ENCODE results near the gene SFXN5. TPM values are rescaled to one million over a fixed set of nuclear protein-coding genes. Genes with fewer than 3 reads are reported as not detected.

The SFXN5 gene
- total RNA-seq, 1 donor from 2014 or later = 14.9 TPM

DNA sequence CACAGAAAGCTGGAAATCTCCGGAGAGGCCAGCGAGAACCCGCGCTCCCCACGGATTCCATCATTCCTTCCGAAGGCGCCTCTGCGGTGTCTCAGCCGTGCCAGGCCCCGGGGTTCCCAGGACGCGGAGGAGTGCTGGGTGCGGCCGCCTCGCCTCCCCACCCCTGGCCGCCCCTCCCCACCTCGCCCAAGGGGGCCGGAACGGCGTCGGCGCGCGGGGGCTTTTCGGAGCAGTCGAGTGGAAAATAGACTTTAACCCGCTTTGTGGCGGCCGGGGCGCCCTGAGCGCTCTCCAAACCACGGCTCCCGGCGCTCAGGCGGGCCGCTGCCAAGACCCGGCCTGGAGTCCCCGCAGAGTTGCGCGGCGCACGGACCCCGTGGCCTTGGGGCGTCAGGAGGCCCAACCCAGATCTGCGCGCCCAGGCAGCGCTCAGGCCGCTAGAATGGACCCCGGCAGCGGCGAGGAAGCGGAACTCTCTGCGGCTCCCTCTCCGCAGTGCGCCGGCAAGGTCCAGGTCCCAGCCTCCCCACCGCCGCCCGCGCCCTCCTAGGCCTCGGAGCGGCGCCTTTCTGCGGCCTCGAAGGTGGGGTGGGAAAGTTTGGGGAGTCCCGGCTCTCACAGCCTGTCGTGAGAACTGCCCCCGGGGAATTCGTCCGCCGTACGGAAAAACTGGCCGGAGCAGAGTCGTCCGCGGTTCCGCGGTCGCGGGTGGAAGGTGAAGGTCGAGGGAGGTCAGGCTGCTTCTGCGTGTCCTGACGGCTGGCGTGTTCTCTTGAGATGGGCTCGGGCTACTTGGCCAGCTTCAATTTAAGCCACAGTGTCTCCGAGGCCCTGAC, 155.4 kb downstream of the SFXN5 start:
- Histone ChIP-seq H3K79me2 (ENCODE audit: insufficient read depth, low read length) (no peaks in the 10 kb centered on the region), H3K4me1 (ENCODE audit: insufficient read depth, low read length) (peaks cover 9% of the 10 kb centered on the region), H3K9me3 (ENCODE audit: insufficient read depth, low read depth, low read length) (no peaks in the 10 kb centered on the region), H3K4me2 (ENCODE audit: low read length) (peak overlapping the region; percentile 70), H3K36me3 (ENCODE audit: insufficient read depth, low read length) (no peaks in the 10 kb centered on the region), H4K20me1 (ENCODE audit: insufficient read depth, low read length) (peaks cover 38% of the 10 kb centered on the region), H3K4me3 (ENCODE audit: insufficient read depth, low read depth, low read length) (no peak overlapping the region), H2AFZ (ENCODE audit: low read depth, low read length) (peak overlapping the region; percentile 30), H3K27me3 (ENCODE audit: insufficient read depth, low read length) (peaks cover 94% of the 10 kb centered on the region), H3K27ac (ENCODE audit: low read depth, low read length) (no peak overlapping the region), H3K9ac (ENCODE audit: low read length) (no peak overlapping the region)
- H3K36me3 Mint-ChIP-seq (ENCODE audit: low read depth, unreplicated experiment) = no peaks in the 10 kb centered on the region
- H3K27ac Mint-ChIP-seq (ENCODE audit: unreplicated experiment) = no peak overlapping the region
- H3K4me3 Mint-ChIP-seq (ENCODE audit: unreplicated experiment) = no peak overlapping the region
- peaks cover 9% of the 10 kb centered on the region for H3K9me3 Mint-ChIP-seq (ENCODE audit: unreplicated experiment)
- no peaks in the 10 kb centered on the region for H3K4me1 Mint-ChIP-seq (ENCODE audit: low read depth, unreplicated experiment)
- H3K27me3 Mint-ChIP-seq (ENCODE audit: low read depth, unreplicated experiment) = peaks cover 72% of the 10 kb centered on the region
- DNase-seq (ENCODE audit: low read depth) (no peak), FAIRE-seq (no peak)
- no peak for TF ChIP-seq EZH2 (IDR thresholded peaks at IDR 0.05; ENCODE audit: insufficient read depth, low read length)
- TF ChIP-seq, protein P1, sequence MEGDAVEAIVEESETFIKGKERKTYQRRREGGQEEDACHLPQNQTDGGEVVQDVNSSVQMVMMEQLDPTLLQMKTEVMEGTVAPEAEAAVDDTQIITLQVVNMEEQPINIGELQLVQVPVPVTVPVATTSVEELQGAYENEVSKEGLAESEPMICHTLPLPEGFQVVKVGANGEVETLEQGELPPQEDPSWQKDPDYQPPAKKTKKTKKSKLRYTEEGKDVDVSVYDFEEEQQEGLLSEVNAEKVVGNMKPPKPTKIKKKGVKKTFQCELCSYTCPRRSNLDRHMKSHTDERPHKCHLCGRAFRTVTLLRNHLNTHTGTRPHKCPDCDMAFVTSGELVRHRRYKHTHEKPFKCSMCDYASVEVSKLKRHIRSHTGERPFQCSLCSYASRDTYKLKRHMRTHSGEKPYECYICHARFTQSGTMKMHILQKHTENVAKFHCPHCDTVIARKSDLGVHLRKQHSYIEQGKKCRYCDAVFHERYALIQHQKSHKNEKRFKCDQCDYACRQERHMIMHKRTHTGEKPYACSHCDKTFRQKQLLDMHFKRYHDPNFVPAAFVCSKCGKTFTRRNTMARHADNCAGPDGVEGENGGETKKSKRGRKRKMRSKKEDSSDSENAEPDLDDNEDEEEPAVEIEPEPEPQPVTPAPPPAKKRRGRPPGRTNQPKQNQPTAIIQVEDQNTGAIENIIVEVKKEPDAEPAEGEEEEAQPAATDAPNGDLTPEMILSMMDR (IDR thresholded peaks at IDR 0.05; ENCODE audit: insufficient read depth, low read depth, low read length) = no peak

DNA sequence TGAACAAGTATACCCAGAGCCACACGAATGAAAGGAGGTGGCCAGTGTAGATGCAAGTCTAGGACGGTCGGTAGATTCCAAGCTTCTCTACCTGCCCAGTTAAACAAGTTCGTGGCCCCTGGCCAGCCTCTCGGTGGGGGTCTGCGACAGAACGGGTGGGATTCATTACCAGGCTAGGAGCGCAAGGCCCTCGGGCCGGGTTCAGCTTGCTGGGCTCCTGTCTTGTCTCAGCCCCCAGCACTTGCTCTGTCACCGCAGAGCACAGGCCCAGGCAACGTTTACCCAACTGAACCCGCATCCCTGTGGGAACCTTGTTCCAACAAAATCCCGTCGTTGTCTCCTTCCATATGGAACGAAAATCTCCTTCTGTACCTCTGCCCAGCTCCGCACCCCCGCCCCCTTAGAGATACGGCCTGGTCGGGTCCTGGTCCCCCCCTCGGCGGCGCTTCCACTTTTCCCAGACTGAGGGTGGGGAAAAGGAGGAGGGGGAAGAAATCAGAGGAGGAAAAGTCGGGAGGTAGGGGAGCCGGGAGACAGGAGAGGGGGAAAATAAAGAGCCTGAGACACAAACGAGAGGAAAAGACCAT, 156.1 kb downstream of the SFXN5 start:
- Mint-ChIP-seq H3K27me3 (ENCODE audit: low read depth, unreplicated experiment) (peaks cover 71% of the 10 kb centered on the region), H3K9me3 (ENCODE audit: unreplicated experiment) (peaks cover 9% of the 10 kb centered on the region), H3K27ac (ENCODE audit: unreplicated experiment) (no peak overlapping the region), H3K4me1 (ENCODE audit: low read depth, unreplicated experiment) (no peaks in the 10 kb centered on the region), H3K36me3 (ENCODE audit: low read depth, unreplicated experiment) (no peaks in the 10 kb centered on the region), H3K4me3 (ENCODE audit: unreplicated experiment) (no peak overlapping the region)
- Histone ChIP-seq H4K20me1 (ENCODE audit: insufficient read depth, low read length) (peaks cover 38% of the 10 kb centered on the region), H3K9ac (ENCODE audit: low read length) (no peak overlapping the region), H3K4me3 (ENCODE audit: insufficient read depth, low read depth, low read length) (no peak overlapping the region), H3K27ac (ENCODE audit: low read depth, low read length) (no peak overlapping the region), H3K79me2 (ENCODE audit: insufficient read depth, low read length) (no peaks in the 10 kb centered on the region), H3K36me3 (ENCODE audit: insufficient read depth, low read length) (no peaks in the 10 kb centered on the region), H3K27me3 (ENCODE audit: insufficient read depth, low read length) (peaks cover 93% of the 10 kb centered on the region), H3K9me3 (ENCODE audit: insufficient read depth, low read depth, low read length) (no peaks in the 10 kb centered on the region), H2AFZ (ENCODE audit: low read depth, low read length) (no peak overlapping the region), H3K4me1 (ENCODE audit: insufficient read depth, low read length) (peaks cover 9% of the 10 kb centered on the region), H3K4me2 (ENCODE audit: low read length) (peak overlapping the region; percentile 70)
- DNase-seq (ENCODE audit: low read depth) = no peak
- TF ChIP-seq EZH2 (IDR thresholded peaks at IDR 0.05; ENCODE audit: insufficient read depth, low read length) = peak; percentile 63
- TF ChIP-seq, protein P1 (IDR thresholded peaks at IDR 0.05; ENCODE audit: insufficient read depth, low read depth, low read length) = no peak
- FAIRE-seq = no peak
